GM18858 (cell line): Measurements from ENCODE around the gene ATP6V0A4.

Experiments used
- ATAC-seq: cut with Tn5 transposase; IDR thresholded peaks from one replicate; pipeline ENCODE4 v1.9.1; 2021; ENCODE audit not compliant: unreplicated experiment

ATP6V0A4 gene

GRCh38 chr7:138663725-138664710 lies 134.0 kb downstream of the ATP6V0A4 start:
- no peak for ATAC-seq

- no peak for ATAC-seq
These were observed 135.0 kb downstream of the ATP6V0A4 start for GRCh38 chr7:138662991-138663320.

GRCh38 chr7:138662076-138662990 lies 135.7 kb downstream of the ATP6V0A4 start:
- ATAC-seq = no peak

GRCh38 chr7:138661069-138661635 lies 136.8 kb downstream of the ATP6V0A4 start:
- ATAC-seq = no peak

- ATAC-seq = no peak
These were observed 139.1 kb downstream of the ATP6V0A4 start for GRCh38 chr7:138658889-138659288.

GRCh38 chr7:138657854-138658386 lies 140.1 kb downstream of the ATP6V0A4 start:
- no peak for ATAC-seq

GRCh38 chr7:138656952-138657351 lies 141.0 kb downstream of the ATP6V0A4 start:
- no peak for ATAC-seq
